ENCODE measurements around the gene MUSK.
"Not testable (repeated sequence)": the region's sequence is repeated elsewhere in the genome, so short reads cannot be mapped to it uniquely, and the experiment has no call there.

The MUSK gene

DNA sequence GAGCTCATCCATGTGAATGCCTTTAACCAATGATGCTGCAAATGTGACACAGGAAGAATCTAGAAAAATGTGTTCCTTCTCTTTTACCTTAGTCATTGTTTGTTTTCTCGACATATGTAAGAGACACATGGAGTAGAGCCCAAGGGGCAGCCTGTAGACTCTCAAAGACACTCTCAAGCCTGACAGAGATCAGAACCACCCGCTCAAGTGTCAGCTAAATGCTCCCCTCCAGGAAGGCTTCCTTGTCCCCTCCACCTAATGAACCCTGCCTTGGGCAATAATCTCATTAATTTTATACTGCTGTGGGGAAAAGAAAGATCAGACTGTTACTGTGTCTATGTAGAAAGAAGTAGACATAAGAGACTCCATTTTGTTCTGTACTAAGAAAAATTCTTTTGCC lies 157.4 kb downstream of the MUSK start:
- no peaks in the 10 kb centered on the region for H3K36me3 ChIP-seq (replicated peaks)
- TF ChIP-seq, protein P1, sequence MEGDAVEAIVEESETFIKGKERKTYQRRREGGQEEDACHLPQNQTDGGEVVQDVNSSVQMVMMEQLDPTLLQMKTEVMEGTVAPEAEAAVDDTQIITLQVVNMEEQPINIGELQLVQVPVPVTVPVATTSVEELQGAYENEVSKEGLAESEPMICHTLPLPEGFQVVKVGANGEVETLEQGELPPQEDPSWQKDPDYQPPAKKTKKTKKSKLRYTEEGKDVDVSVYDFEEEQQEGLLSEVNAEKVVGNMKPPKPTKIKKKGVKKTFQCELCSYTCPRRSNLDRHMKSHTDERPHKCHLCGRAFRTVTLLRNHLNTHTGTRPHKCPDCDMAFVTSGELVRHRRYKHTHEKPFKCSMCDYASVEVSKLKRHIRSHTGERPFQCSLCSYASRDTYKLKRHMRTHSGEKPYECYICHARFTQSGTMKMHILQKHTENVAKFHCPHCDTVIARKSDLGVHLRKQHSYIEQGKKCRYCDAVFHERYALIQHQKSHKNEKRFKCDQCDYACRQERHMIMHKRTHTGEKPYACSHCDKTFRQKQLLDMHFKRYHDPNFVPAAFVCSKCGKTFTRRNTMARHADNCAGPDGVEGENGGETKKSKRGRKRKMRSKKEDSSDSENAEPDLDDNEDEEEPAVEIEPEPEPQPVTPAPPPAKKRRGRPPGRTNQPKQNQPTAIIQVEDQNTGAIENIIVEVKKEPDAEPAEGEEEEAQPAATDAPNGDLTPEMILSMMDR (IDR thresholded peaks at IDR 0.05; ENCODE audit: low read depth, low read length, missing control alignments), result no peak
- in situ Hi-C loops (cut with HindIII; ENCODE audit: low pct_ligation_motif_present, low sequenced_read_pairs), result no loop called here
- no peak for DNase-seq
- no peak overlapping the region for H3K4me3 ChIP-seq (ENCODE audit: low read depth, low read length)
- H3K27me3 ChIP-seq (replicated peaks), result no peaks in the 10 kb centered on the region
- no peak overlapping the region for H3K27ac ChIP-seq

DNA sequence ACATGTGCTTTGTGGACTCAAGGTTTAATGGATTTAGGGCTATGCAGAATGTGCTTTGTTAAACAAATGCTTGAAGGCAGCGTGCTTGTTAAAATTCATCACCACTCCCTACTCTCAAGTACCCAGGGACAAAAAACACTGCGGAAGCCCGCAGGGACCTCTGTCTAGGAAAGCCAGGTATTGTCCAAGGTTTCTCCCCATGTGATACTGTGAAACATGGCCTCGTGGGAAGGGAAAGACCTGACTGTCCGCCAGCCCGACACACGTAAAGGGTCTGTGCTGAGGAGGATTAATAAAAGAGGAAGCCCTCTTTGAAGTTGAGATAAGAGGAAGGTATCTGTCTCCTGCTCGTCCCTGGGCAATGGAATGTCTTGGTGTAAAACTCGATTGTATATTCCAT lies 157.8 kb downstream of the MUSK start:
- DNase-seq; H3K27me3 ChIP-seq (replicated peaks); in situ Hi-C loops (cut with HindIII; ENCODE audit: low pct_ligation_motif_present, low sequenced_read_pairs); H3K4me3 ChIP-seq (ENCODE audit: low read depth, low read length); H3K27ac ChIP-seq; H3K36me3 ChIP-seq (replicated peaks): not testable (repeated sequence)

GRCh38 chr9:110828264-110828663 lies 159.7 kb downstream of the MUSK start:
- in situ Hi-C loops (cut with HindIII; ENCODE audit: low pct_ligation_motif_present, low sequenced_read_pairs), result no loop called here
- peak; percentile 46 for DNase-seq
- H3K27me3 ChIP-seq (replicated peaks), result no peaks in the 10 kb centered on the region
- H3K36me3 ChIP-seq (replicated peaks), result no peaks in the 10 kb centered on the region
- H3K27ac ChIP-seq, result no peak overlapping the region
- TF ChIP-seq, protein P1 (IDR thresholded peaks at IDR 0.05; ENCODE audit: low read depth, low read length, missing control alignments), result no peak
- H3K4me3 ChIP-seq (ENCODE audit: low read depth, low read length), result no peak overlapping the region

DNA sequence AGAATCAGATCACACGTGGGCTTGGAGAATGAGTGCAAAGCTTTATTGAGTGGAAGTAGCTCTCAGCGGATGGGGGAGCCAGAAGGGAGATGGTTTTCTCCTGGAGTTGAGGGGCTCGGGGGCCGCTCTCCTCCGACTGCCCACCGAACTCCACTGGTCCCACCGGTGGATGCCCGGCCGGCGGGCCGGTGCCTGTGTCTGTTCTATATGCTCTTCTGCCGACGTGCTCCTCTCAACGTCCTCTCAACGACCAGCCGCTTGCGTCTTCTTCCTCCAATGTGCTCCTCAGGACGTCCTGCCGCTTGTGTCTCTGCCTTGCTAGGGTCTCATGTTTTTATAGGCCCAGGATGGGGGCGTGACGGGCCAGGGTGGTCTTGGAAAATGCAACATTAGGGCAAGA lies 161.9 kb downstream of the MUSK start:
- Histone ChIP-seq H3K27me3 (replicated peaks) (no peaks in the 10 kb centered on the region), H3K27ac (no peak overlapping the region), H3K4me3 (ENCODE audit: low read depth, low read length) (no peak overlapping the region), H3K36me3 (replicated peaks) (no peaks in the 10 kb centered on the region)
- TF ChIP-seq, protein P1 (IDR thresholded peaks at IDR 0.05; ENCODE audit: low read depth, low read length, missing control alignments), result no peak
- DNase-seq, result no peak
- in situ Hi-C loops (cut with HindIII; ENCODE audit: low pct_ligation_motif_present, low sequenced_read_pairs), result no loop called here

DNA sequence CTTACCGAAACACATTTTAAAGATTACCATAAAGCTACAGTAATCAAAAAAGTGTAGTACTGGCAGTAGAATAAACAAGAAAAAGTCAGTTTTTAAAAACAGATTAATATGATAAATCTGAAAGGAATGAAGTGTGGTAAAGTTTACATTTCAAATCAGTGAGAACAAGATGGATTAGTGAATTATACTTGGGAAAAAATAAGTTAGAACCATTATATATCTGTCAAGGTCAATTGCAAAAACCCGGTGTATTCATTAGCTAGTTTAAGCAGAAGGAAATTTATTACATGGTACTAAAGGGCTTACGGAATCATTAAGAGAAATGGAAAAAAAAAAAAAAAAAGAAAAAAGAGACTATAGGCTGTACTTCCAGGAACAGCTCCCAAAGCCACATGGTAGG lies 164.3 kb downstream of the MUSK start:
- TF ChIP-seq, protein P1 (IDR thresholded peaks at IDR 0.05; ENCODE audit: low read depth, low read length, missing control alignments), result no peak
- in situ Hi-C loops (cut with HindIII; ENCODE audit: low pct_ligation_motif_present, low sequenced_read_pairs), result no loop called here
- no peak overlapping the region for H3K27ac ChIP-seq
- no peak overlapping the region for H3K4me3 ChIP-seq (ENCODE audit: low read depth, low read length)
- H3K27me3 ChIP-seq (replicated peaks), result no peaks in the 10 kb centered on the region
- H3K36me3 ChIP-seq (replicated peaks), result no peaks in the 10 kb centered on the region
- no peak for DNase-seq

DNA sequence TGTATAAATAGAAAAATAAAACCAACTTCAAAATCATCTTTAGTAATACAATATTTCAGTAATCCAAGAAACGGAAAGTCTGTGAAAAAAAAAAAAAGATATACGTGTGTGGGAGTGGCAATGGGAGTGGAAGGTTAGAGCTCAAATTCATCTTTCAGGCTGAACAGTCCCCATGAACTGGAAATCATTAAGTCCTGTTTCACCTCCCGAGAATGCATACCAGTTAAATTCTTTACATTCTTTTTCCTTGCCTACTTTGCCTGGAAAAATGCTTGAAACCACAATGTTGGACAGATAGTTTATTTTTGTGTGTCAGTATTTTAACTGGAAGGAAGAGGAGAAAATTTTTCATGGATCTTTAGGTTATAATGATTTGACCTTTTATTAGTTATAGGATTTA lies 166.8 kb downstream of the MUSK start:
- in situ Hi-C loops (cut with HindIII; ENCODE audit: low pct_ligation_motif_present, low sequenced_read_pairs), result no loop called here
- no peak overlapping the region for H3K4me3 ChIP-seq (ENCODE audit: low read depth, low read length)
- no peaks in the 10 kb centered on the region for H3K27me3 ChIP-seq (replicated peaks)
- DNase-seq, result peak; percentile 40
- H3K36me3 ChIP-seq (replicated peaks), result no peaks in the 10 kb centered on the region
- TF ChIP-seq, protein P1 (IDR thresholded peaks at IDR 0.05; ENCODE audit: low read depth, low read length, missing control alignments), result no peak
- peak overlapping the region; percentile 21 for H3K27ac ChIP-seq

Data from brain microvascular endothelial cell (primary cell).